IMR-90 (cell line): Measurements from ENCODE around the gene C7orf25. TPM values are rescaled to one million over a fixed set of nuclear protein-coding genes. Genes with fewer than 3 reads are reported as not detected.

Experiments
- ATAC-seq: fragments of 200-7000 bp; cut with Tn5 transposase; 2 replicates; pipeline ENCODE4 v1.9.1; 2020; ENCODE audit warnings: low read depth, mild to moderate bottlenecking, moderate library complexity
- BruUV-seq: library from RNA; stranded (reverse); fragments of 400-500 nt; replicated peaks from 2 replicates; lab custom pipeline; 2021; lab: Mats Ljungman, UMichigan
- CTCF ChIA-PET: fragments of 300-600 bp; formaldehyde crosslinking; extraction: SDS; loops from one replicate; lab custom pipeline; 2021; ENCODE audit warnings: antibody characterized with exemption; lab: Yijun Ruan, JAX
- POLR2A ChIA-PET: fragments of 300-600 bp; sonication (Branson Sonifier 250); formaldehyde crosslinking; loops from one replicate; lab custom pipeline; 2022; ENCODE audit warnings: antibody characterized with exemption; ENCODE audit not compliant: unreplicated experiment; lab: Charles Lee
- DNase-seq: peaks from one replicate; pipeline ENCODE4 v3.0.0; 2013
- H2AFZ ChIP-seq: replicated peaks from 2 replicates; pipeline ENCODE3; 2013; ENCODE audit warnings: low read length, mild to moderate bottlenecking; ENCODE audit not compliant: poor library complexity
- H2AK5ac ChIP-seq: 2 replicates; pipeline ENCODE4 v1.6.1; 2013; ENCODE audit warnings: low read depth, low read length, inconsistent platforms
- H2AK9ac ChIP-seq: replicated peaks from 2 replicates; pipeline ENCODE3; 2013; ENCODE audit warnings: mild to moderate bottlenecking, low read depth, low read length, moderate library complexity; ENCODE audit not compliant: poor library complexity
- H2BK120ac ChIP-seq: 2 replicates; pipeline ENCODE4 v1.6.1; 2013; ENCODE audit warnings: low read depth, low read length, inconsistent platforms
- H2BK15ac ChIP-seq: 3 replicates; pipeline ENCODE4 v1.6.1; 2013; ENCODE audit warnings: low read depth, low read length, inconsistent platforms
- H2BK20ac ChIP-seq: 2 replicates; pipeline ENCODE4 v1.6.1; 2013; ENCODE audit warnings: low read depth, mild to moderate bottlenecking, inconsistent platforms, low read length, moderate library complexity
- H2BK5ac ChIP-seq: 2 replicates; pipeline ENCODE4 v1.6.1; 2013; ENCODE audit warnings: mild to moderate bottlenecking, low read depth, low read length, inconsistent platforms; ENCODE audit not compliant: poor library complexity, severe bottlenecking
- H3K14ac ChIP-seq: replicated peaks from 2 replicates; pipeline ENCODE4 v1.6.1; 2013; ENCODE audit warnings: low read depth, low read length, inconsistent platforms
- H3K18ac ChIP-seq: 2 replicates; pipeline ENCODE4 v1.6.1; 2013; ENCODE audit warnings: low read depth, low read length, control low read depth
- H3K23ac ChIP-seq: 2 replicates; pipeline ENCODE4 v1.6.1; 2013; ENCODE audit warnings: low read depth, low read length, inconsistent platforms
- H3K27ac ChIP-seq: 2 replicates; pipeline ENCODE4 v1.5.1; 2013; ENCODE audit warnings: mild to moderate bottlenecking, control low read depth, low read length; ENCODE audit not compliant: insufficient read depth
- H3K27me3 ChIP-seq: 2 replicates; pipeline ENCODE4 v1.6.1; 2013; ENCODE audit warnings: low read length; ENCODE audit not compliant: control insufficient read depth, insufficient read depth
- H3K36me3 ChIP-seq: 2 replicates; pipeline ENCODE4 v1.6.1; 2013; ENCODE audit warnings: low read length, mixed read lengths; ENCODE audit not compliant: control insufficient read depth, insufficient read depth
- H3K4ac ChIP-seq: 2 replicates; pipeline ENCODE4 v1.6.1; 2013; ENCODE audit warnings: low read depth, low read length, inconsistent platforms
- H3K4me1 ChIP-seq: 2 replicates; pipeline ENCODE4 v1.6.1; 2013; ENCODE audit warnings: low read length, mixed read lengths; ENCODE audit not compliant: control insufficient read depth, insufficient read depth
- H3K4me2 ChIP-seq: 2 replicates; pipeline ENCODE4 v1.6.1; 2013; ENCODE audit warnings: low read depth, mild to moderate bottlenecking, control low read depth, low read length, moderate library complexity
- H3K4me3 ChIP-seq: 2 replicates; pipeline ENCODE4 v1.5.1; 2013; ENCODE audit warnings: low read depth, mild to moderate bottlenecking, control low read depth, low read length, moderate library complexity; ENCODE audit not compliant: insufficient read depth
- H3K56ac ChIP-seq: 2 replicates; pipeline ENCODE4 v1.6.1; 2013; ENCODE audit warnings: low read length, inconsistent platforms; ENCODE audit not compliant: insufficient read depth; ENCODE audit errors: extremely low read depth
- H3K79me1 ChIP-seq, 2 experiments: 2 replicates each; pipeline ENCODE4 v1.6.1; 2013; ENCODE audit warnings: low read length in 2 of 2, inconsistent platforms in 1 of 2, low read depth in 1 of 2
- H3K9ac ChIP-seq: 2 replicates; pipeline ENCODE4 v1.6.1; 2013; ENCODE audit warnings: low read depth, low read length, control low read depth
- H3K9me1 ChIP-seq: 2 replicates; pipeline ENCODE4 v1.6.1; 2013; ENCODE audit warnings: low read length, inconsistent platforms; ENCODE audit not compliant: insufficient read depth
- H3K9me3 ChIP-seq: 2 replicates; pipeline ENCODE4 v1.6.1; 2013; ENCODE audit warnings: low read length; ENCODE audit not compliant: control insufficient read depth, insufficient read depth
- H4K20me1 ChIP-seq: 2 replicates; pipeline ENCODE4 v1.6.1; 2013; ENCODE audit warnings: low read length, inconsistent platforms; ENCODE audit not compliant: insufficient read depth
- H4K5ac ChIP-seq: 2 replicates; pipeline ENCODE4 v1.6.1; 2013; ENCODE audit warnings: mild to moderate bottlenecking, low read depth, low read length, control low read depth
- H4K8ac ChIP-seq, 2 experiments: 2 replicates each; pipeline ENCODE4 v1.6.1; 2013; ENCODE audit warnings: low read depth in 2 of 2, low read length in 2 of 2, control low read depth in 1 of 2, inconsistent platforms in 1 of 2
- H4K91ac ChIP-seq: 2 replicates; pipeline ENCODE4 v1.6.1; 2013; ENCODE audit warnings: low read depth, low read length, inconsistent platforms; ENCODE audit not compliant: insufficient read depth
- BHLHE40 ChIP-seq: fragments of 150-350 bp; IDR thresholded peaks from 2 replicates; pipeline ENCODE4 v1.6.1; 2016; ENCODE audit warnings: mild to moderate bottlenecking, low read depth, low read length
- CHD1 ChIP-seq: IDR thresholded peaks from 2 replicates; pipeline ENCODE4 v1.6.1; 2012; ENCODE audit warnings: low read depth, low read length, improper control_type of control experiment
- CTCF ChIP-seq: conservative IDR thresholded peaks from 2 replicates; pipeline ENCODE4 v1.5.1; 2012; ENCODE audit warnings: mild to moderate bottlenecking, low read depth, low read length, improper control_type of control experiment
- ELK1 ChIP-seq: fragments of 150-350 bp; IDR thresholded peaks from 2 replicates; pipeline ENCODE4 v1.6.1; 2016; ENCODE audit warnings: low read depth, mild to moderate bottlenecking, low read length, moderate library complexity, borderline replicate concordance
- FOS ChIP-seq: fragments of 150-350 bp; IDR thresholded peaks from 2 replicates; pipeline ENCODE4 v1.6.1; 2016; ENCODE audit warnings: low read depth, low read length
- MAFK ChIP-seq: IDR thresholded peaks from 2 replicates; pipeline ENCODE4 v1.6.1; 2012; ENCODE audit warnings: low read depth, low read length, improper control_type of control experiment
- MAZ ChIP-seq: IDR thresholded peaks from 2 replicates; pipeline ENCODE4 v1.6.1; 2012; ENCODE audit warnings: low read depth, mild to moderate bottlenecking, low read length, improper control_type of control experiment, moderate library complexity, borderline replicate concordance
- MXI1 ChIP-seq: IDR thresholded peaks from 2 replicates; pipeline ENCODE4 v1.6.1; 2012; ENCODE audit warnings: low read depth, mild to moderate bottlenecking, low read length, moderate library complexity, borderline replicate concordance
- NFE2L2 ChIP-seq: fragments of 150-350 bp; IDR thresholded peaks from 2 replicates; pipeline ENCODE4 v1.6.1; 2016; ENCODE audit warnings: low read depth, mild to moderate bottlenecking, low read length
- POLR2A ChIP-seq: IDR thresholded peaks from 2 replicates; pipeline ENCODE4 v1.6.1; 2012; ENCODE audit warnings: mild to moderate bottlenecking, low read depth, low read length
- RAD21 ChIP-seq: IDR thresholded peaks from 2 replicates; pipeline ENCODE4 v1.6.1; 2012; ENCODE audit warnings: low read length, improper control_type of control experiment
- RCOR1 ChIP-seq: IDR thresholded peaks from 2 replicates; pipeline ENCODE4 v1.6.1; 2012; ENCODE audit warnings: mild to moderate bottlenecking, low read length, improper control_type of control experiment; ENCODE audit not compliant: insufficient replicate concordance
- RFX5 ChIP-seq: IDR thresholded peaks from 2 replicates; pipeline ENCODE4 v1.8.0; 2012; ENCODE audit warnings: low read depth, mild to moderate bottlenecking, low read length, moderate library complexity
- SMC3 ChIP-seq: fragments of 150-350 bp; IDR thresholded peaks from 2 replicates; pipeline ENCODE4 v1.6.1; 2016; ENCODE audit warnings: low read depth, mild to moderate bottlenecking, antibody characterized with exemption, low read length, moderate library complexity
- WGBS, 2 experiments: methylation state at CpG; one replicate each; pipeline versions ENCODE4 v1.1.5 to v1.1.7; 2013; ENCODE audit warnings: missing lambda C conversion rate in 2 of 2; ENCODE audit not compliant: insufficient read length in 1 of 2; ENCODE audit errors: extremely low coverage in 2 of 2; 5-methylcytosine and 5-hydroxymethylcytosine counted together
- dilution Hi-C: fragments of 300-500 bp; cut with HindIII; formaldehyde crosslinking; loops from one replicate; pipeline ENCODE4 v1.14.3; 2018; ENCODE audit warnings: low sequenced_read_pairs; ENCODE audit not compliant: unreplicated experiment
- in situ Hi-C: fragments of 300-500 bp; cut with MboI; formaldehyde crosslinking; loops from 3 replicates; pipeline ENCODE4 v1.14.3; 2019; ENCODE audit warnings: low sequenced_read_pairs, inconsistent platforms, mixed read lengths
- intact Hi-C: fragments of 100-400 bp; cut with micrococcal nuclease; formaldehyde crosslinking; loops from 2 replicates; pipeline ENCODE4 v1.10.0; 2022
- polyA plus RNA-seq, 3 experiments: library from polyadenylated mRNA; depleted of rRNA; stranded (reverse); fragments of >200 nt; gene quantifications; 2 replicates each; pipeline ENCODE4 v1.2.3, GENCODE V29; 2012; ENCODE audit warnings: low replicate concordance in 1 of 3
- total RNA-seq: library from RNA; depleted of rRNA; stranded (reverse); fragments of >200 nt; gene quantifications from 2 replicates; pipeline ENCODE4 v1.2.3, GENCODE V29; 2012

Gene C7orf25
- total and polyA plus RNA-seq, 2 of the 4 experiments (the other 2 are of a cell fraction) = 4.5 to 6.1 TPM

GRCh38 chr7:42878303-42878702, 33.6 kb downstream of the C7orf25 start:
- Histone ChIP-seq H2BK120ac (no peak overlapping the region), H4K8ac (no peak overlapping the region), H3K27ac (no peak overlapping the region), H2AK5ac (no peak overlapping the region), H2AK9ac (no peak overlapping the region), H3K9ac (no peak overlapping the region), H3K14ac (no peak overlapping the region), H2BK15ac (no peak overlapping the region), H3K4ac (no peak overlapping the region), H2BK20ac (no peak overlapping the region), H3K23ac (no peak overlapping the region), H3K9me1 (no peaks in the 10 kb centered on the region), H4K20me1 (no peaks in the 10 kb centered on the region), H3K4me2 (no peak overlapping the region), H2BK5ac (no peak overlapping the region), H2AFZ (no peak overlapping the region), H4K91ac (no peak overlapping the region), H3K18ac (no peak overlapping the region), H3K27me3 (peaks cover 9% of the 10 kb centered on the region; the same call in 1 of the 2 replicates), H3K56ac (no peak overlapping the region), H3K9me3 (no peaks in the 10 kb centered on the region), H3K4me1 (peaks cover 3% of the 10 kb centered on the region; the same call in 1 of the 2 replicates), H4K5ac (no peak overlapping the region), H3K36me3 (no peaks in the 10 kb centered on the region), H3K4me3 (no peak overlapping the region), H3K79me1 (no peaks in the 10 kb centered on the region)
- dilution Hi-C loops = no loop called here
- ATAC-seq (no peak), DNase-seq (no peak)
- no peak for TF ChIP-seq MXI1
- TF ChIP-seq NFE2L2 = no peak
- no peak for TF ChIP-seq MAFK
- no peak for TF ChIP-seq CHD1
- no peak for TF ChIP-seq BHLHE40
- no peak for TF ChIP-seq RFX5
- TF ChIP-seq CTCF = no peak
- TF ChIP-seq FOS = no peak
- TF ChIP-seq RCOR1 = no peak
- no peak for TF ChIP-seq RAD21
- no peak for TF ChIP-seq MAZ
- no peak for TF ChIP-seq SMC3
- TF ChIP-seq ELK1 = no peak
- no peak for TF ChIP-seq POLR2A
- WGBS, 2 experiments = 96% methylated on average over 3 of the region's 3 CpGs; no CpG with 5 or more reads in 1 of the 2 experiments
- intact Hi-C loops = no loop called here
- ChIA-PET POLR2A (no interaction called here), CTCF (interaction anchor here (1.1 to 3.7 kb wide), 2 partner anchors 935 to 938 kb away, joined by 3 to 12 read pairs; no protein-coding TSS in a partner anchor)
- no TSS peak for BruUV-seq
- in situ Hi-C loops = no loop called here
